HG02763 (cell line): ENCODE data around the gene ALDOB.
"Not testable (repeated sequence)": the region's sequence is repeated elsewhere in the genome, so short reads cannot be mapped to it uniquely, and the experiment has no call there.

Experiments used
- ATAC-seq: cut with Tn5 transposase; IDR thresholded peaks from one replicate; pipeline ENCODE4 v1.9.1; 2021; ENCODE audit warnings: mild to moderate bottlenecking, moderate library complexity; ENCODE audit not compliant: unreplicated experiment

ALDOB gene

GRCh38 chr9:101388507-101388993 lies 47.0 kb downstream of the ALDOB start:
- ATAC-seq = no peak

- no peak for ATAC-seq
Observed at GRCh38 chr9:101387871-101388506, 47.6 kb downstream of the ALDOB start.

GRCh38 chr9:101384873-101385536 lies 50.6 kb downstream of the ALDOB start, which contains the start of gene BAAT:
Gene BAAT, minus strand, starts transcription at chr9:101385006. Its CDS starts 13,602 bp downstream, at chr9:101371404.
- not testable (repeated sequence) for ATAC-seq

GRCh38 chr9:101383361-101383760 lies 52.2 kb downstream of the ALDOB start:
- ATAC-seq = no peak

- no peak for ATAC-seq
Observed at GRCh38 chr9:101381833-101382342, 53.7 kb downstream of the ALDOB start.

GRCh38 chr9:101381118-101381517 lies 54.5 kb downstream of the ALDOB start:
- no peak for ATAC-seq

- ATAC-seq = no peak
Observed at GRCh38 chr9:101380295-101380694, 55.3 kb downstream of the ALDOB start.

- no peak for ATAC-seq
Observed at GRCh38 chr9:101376111-101376848, 59.3 kb downstream of the ALDOB start.

- no peak for ATAC-seq
Observed at GRCh38 chr9:101375546-101375945, 60.0 kb downstream of the ALDOB start.

- no peak for ATAC-seq
Observed at GRCh38 chr9:101372327-101373118, 63.1 kb downstream of the ALDOB start.

GRCh38 chr9:101371813-101372212 lies 63.8 kb downstream of the ALDOB start:
- ATAC-seq = no peak
